Spleen (tissue), 11 donors: ENCODE results near the gene ARFIP1. TPM values are rescaled to one million over a fixed set of nuclear protein-coding genes. Genes with fewer than 3 reads are reported as not detected.

Experiments
- DNase-seq: peaks from one replicate; pipeline ENCODE4 v3.0.0-alpha.2; 2020
- H3K27ac ChIP-seq, 8 donors: fragments of 200-600 bp; sonication (generic) in 7 of 8; 1 replicate in 4 of 8; 2 replicates in 4 of 8; pipeline versions ENCODE4 v1.5.0 to v1.8.0; 2016 to 2021; ENCODE audit warnings: inconsistent platforms in 4 of 8, mild to moderate bottlenecking in 4 of 8, moderate library complexity in 1 of 8
- H3K27me3 ChIP-seq, 7 donors: fragments of 200-600 bp; sonication (generic) in 6 of 7; replicated peaks in 1 of 7; 1 replicate in 4 of 7; 2 replicates in 3 of 7; pipeline versions ENCODE4 v1.5.0 to v1.8.0; 2016 to 2021; ENCODE audit warnings: inconsistent platforms in 3 of 7, mild to moderate bottlenecking in 1 of 7
- H3K36me3 ChIP-seq, 6 donors: fragments of 200-600 bp; sonication (generic) in 5 of 6; 1 replicate in 4 of 6; 2 replicates in 2 of 6; pipeline versions ENCODE4 v1.5.0 to v1.8.0; 2016 to 2021; ENCODE audit warnings: inconsistent platforms in 2 of 6
- H3K4me1 ChIP-seq, 6 donors: fragments of 200-600 bp; sonication (generic) in 5 of 6; 1 replicate in 3 of 6; 2 replicates in 3 of 6; pipeline versions ENCODE4 v1.5.0 to v1.8.0; 2016 to 2021; ENCODE audit warnings: inconsistent platforms in 3 of 6
- H3K4me3 ChIP-seq, 8 donors: fragments of 200-600 bp; sonication (generic) in 7 of 8; 1 replicate in 4 of 8; 2 replicates in 4 of 8; pipeline versions ENCODE4 v1.5.0 to v1.8.0; 2016 to 2021; ENCODE audit warnings: inconsistent platforms in 4 of 8, mild to moderate bottlenecking in 4 of 8, moderate library complexity in 2 of 8
- H3K9me3 ChIP-seq, 8 donors: fragments of 200-600 bp; sonication (generic) in 7 of 8; 1 replicate in 4 of 8; 2 replicates in 4 of 8; pipeline versions ENCODE4 v1.5.0 to v1.8.0; 2016 to 2021; ENCODE audit warnings: inconsistent platforms in 4 of 8
- POLR2A ChIP-seq, 3 donors: fragments of 450-650 bp; IDR thresholded peaks; one replicate each; pipeline ENCODE4 v1.5.1; 2017; ENCODE audit warnings: antibody characterized with exemption in 3 of 3, mild to moderate bottlenecking in 1 of 3
- POLR2AphosphoS5 ChIP-seq, 3 donors: sonication (generic); formaldehyde crosslinking; IDR thresholded peaks; one replicate each; pipeline ENCODE4 v1.5.1; 2017; ENCODE audit warnings: antibody characterized with exemption in 3 of 3
- WGBS, 5 donors: extraction: QIAGEN DNeasy Blood & Tissue Kit in 3 of 5; methylation state at CpG; one replicate each; pipeline versions ENCODE4 v1.1.5 to v1.1.7; 2013 to 2018; 5-methylcytosine and 5-hydroxymethylcytosine counted together
- intact Hi-C: fragments of 100-400 bp; cut with DNase I; formaldehyde crosslinking; loops from one replicate; pipeline ENCODE4 v1.15.0; 2023; ENCODE audit warnings: low total_unique reads
- polyA plus RNA-seq, 3 donors: library from polyadenylated mRNA; stranded (reverse); fragments of 200-250 nt; gene quantifications; one replicate each; pipeline ENCODE4 v1.2.1, GENCODE V29; 2013
- total RNA-seq, 7 donors: library from RNA; depleted of rRNA in 3 of 7; stranded (reverse); fragments of >200 nt in 3 of 7; fragmentation: NEBNext Ultra II Directional in 4 of 7; extraction: Animal tissue kit (Norgen Biotek cat#: 25700) in 4 of 7; gene quantifications; one replicate each; pipeline versions ENCODE4 v1.1.0 to v1.2.1, GENCODE V29; 2016 to 2021
- TF ChIP-seq, protein P1 (sequence below), 11 experiments: fragments of 200-600 bp in 7 of 11; fragments of 450-650 bp in 4 of 11; sonication (generic) in 4 of 11; IDR thresholded peaks in 8 of 11; conservative IDR thresholded peaks in 3 of 11; 1 replicate in 7 of 11; 2 replicates in 4 of 11; pipeline versions ENCODE4 v1.4.0 to v1.8.0; 2016 to 2021; ENCODE audit warnings: antibody characterized with exemption in 11 of 11, inconsistent platforms in 4 of 11, mild to moderate bottlenecking in 1 of 11
- donor health status: healthy with polysubstance abuse.
- donor health status: DM: no; HTN: no; CAD: no; lungs with moderate emphysema.
- donor health status: DM: no; HTN: no; CAD: no.
- donor health status: Bipolar disorder and iron deficiency.
- donor health status: healthy.
- donor health status: DM: no; HTN: no; CAD: no.
- donor health status: DM: yes; HTN: yes; CAD: no.

Gene ARFIP1
- total and polyA plus RNA-seq, 10 donors: 13.9 to 35.0 (median 26.8) TPM

DNA sequence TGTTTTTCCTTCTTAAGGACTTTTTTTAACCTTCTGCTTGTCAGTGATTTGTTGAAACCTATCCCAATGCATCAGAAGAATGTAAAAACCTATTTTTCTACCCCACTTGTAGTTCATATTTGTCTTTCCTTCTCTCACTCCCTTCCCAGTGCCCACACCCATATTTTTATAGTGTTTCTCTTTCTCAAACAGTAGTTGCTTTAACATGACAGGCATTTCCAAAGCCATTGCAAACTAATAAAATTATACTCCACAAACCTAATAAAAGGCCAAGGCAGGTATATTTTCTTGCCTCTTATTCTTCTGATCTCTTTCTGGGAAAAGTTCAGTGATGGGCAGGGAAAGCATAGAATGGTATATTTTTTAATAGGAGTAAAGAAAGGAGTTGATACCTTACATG lies 120.6 kb downstream of the ARFIP1 start:
- no peak overlapping the region for H3K27ac ChIP-seq
- TF ChIP-seq POLR2A (IDR thresholded peaks at IDR 0.05) (no peak), POLR2AphosphoS5 (IDR thresholded peaks at IDR 0.05) (no peak)
- TF ChIP-seq, protein P1, sequence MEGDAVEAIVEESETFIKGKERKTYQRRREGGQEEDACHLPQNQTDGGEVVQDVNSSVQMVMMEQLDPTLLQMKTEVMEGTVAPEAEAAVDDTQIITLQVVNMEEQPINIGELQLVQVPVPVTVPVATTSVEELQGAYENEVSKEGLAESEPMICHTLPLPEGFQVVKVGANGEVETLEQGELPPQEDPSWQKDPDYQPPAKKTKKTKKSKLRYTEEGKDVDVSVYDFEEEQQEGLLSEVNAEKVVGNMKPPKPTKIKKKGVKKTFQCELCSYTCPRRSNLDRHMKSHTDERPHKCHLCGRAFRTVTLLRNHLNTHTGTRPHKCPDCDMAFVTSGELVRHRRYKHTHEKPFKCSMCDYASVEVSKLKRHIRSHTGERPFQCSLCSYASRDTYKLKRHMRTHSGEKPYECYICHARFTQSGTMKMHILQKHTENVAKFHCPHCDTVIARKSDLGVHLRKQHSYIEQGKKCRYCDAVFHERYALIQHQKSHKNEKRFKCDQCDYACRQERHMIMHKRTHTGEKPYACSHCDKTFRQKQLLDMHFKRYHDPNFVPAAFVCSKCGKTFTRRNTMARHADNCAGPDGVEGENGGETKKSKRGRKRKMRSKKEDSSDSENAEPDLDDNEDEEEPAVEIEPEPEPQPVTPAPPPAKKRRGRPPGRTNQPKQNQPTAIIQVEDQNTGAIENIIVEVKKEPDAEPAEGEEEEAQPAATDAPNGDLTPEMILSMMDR (IDR thresholded peaks at IDR 0.05 in 8 of 11, conservative IDR thresholded peaks at IDR 0.05 in 3 of 11): no peak
- H3K27me3 ChIP-seq: no peaks in the 10 kb centered on the region
- peaks cover 0 to 4% (median 0%) of the 10 kb centered on the region in 8 donors for H3K9me3 ChIP-seq
- intact Hi-C loops: no loop called here
- DNase-seq: no peak
- H3K36me3 ChIP-seq: peaks cover 0 to 31% (median 0%) of the 10 kb centered on the region in 6 donors
- H3K4me1 ChIP-seq: peaks cover 0 to 12% (median 0%) of the 10 kb centered on the region in 6 donors
- no peak overlapping the region for H3K4me3 ChIP-seq

DNA sequence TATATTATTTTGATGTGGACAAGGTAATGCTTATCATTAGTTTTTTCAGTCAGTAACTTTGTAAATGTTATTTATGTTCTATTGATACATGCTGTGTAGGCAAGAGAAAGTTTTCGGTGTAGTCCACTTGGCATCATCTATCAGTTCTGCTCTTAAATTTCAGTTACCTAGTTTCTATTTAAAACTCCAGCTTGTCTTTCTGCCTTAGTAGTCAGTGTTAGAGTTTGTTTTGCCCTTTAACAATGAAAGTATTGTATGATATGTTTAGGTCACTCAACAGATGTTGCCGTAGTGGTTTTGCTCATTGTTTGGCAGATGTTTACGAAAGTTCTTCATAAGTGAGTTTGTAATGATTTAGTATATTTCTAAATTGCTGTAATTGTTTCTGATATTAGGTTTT lies 121.5 kb downstream of the ARFIP1 start:
- TF ChIP-seq POLR2A (IDR thresholded peaks at IDR 0.05) (no peak), POLR2AphosphoS5 (IDR thresholded peaks at IDR 0.05) (no peak)
- TF ChIP-seq, protein P1 (IDR thresholded peaks at IDR 0.05 in 8 of 11, conservative IDR thresholded peaks at IDR 0.05 in 3 of 11): no peak
- H3K36me3 ChIP-seq: peaks cover 0 to 31% (median 0%) of the 10 kb centered on the region in 6 donors
- 93 to 98% (median 97%) methylated on average over 3 of the region's 3 CpGs for WGBS, 5 donors
- no peak for DNase-seq
- no peaks in the 10 kb centered on the region for H3K27me3 ChIP-seq
- no peak overlapping the region for H3K27ac ChIP-seq
- peaks cover 0 to 12% (median 0%) of the 10 kb centered on the region in 6 donors for H3K4me1 ChIP-seq
- peaks cover 0 to 4% (median 0%) of the 10 kb centered on the region in 8 donors for H3K9me3 ChIP-seq
- H3K4me3 ChIP-seq: no peak overlapping the region
- intact Hi-C loops: no loop called here

- no peak overlapping the region for H3K27ac ChIP-seq
- no peak overlapping the region for H3K4me3 ChIP-seq
- peaks cover 0 to 49% (median 0%) of the 10 kb centered on the region in 6 donors for H3K36me3 ChIP-seq
- peaks cover 0 to 4% (median 0%) of the 10 kb centered on the region in 8 donors for H3K9me3 ChIP-seq
- no peaks in the 10 kb centered on the region for H3K4me1 ChIP-seq
- TF ChIP-seq POLR2AphosphoS5 (IDR thresholded peaks at IDR 0.05) (no peak), POLR2A (IDR thresholded peaks at IDR 0.05) (no peak)
- TF ChIP-seq, protein P1 (IDR thresholded peaks at IDR 0.05 in 8 of 11, conservative IDR thresholded peaks at IDR 0.05 in 3 of 11): no peak
- intact Hi-C loops: no loop called here
- H3K27me3 ChIP-seq: no peaks in the 10 kb centered on the region
- DNase-seq: no peak
Observed at GRCh38 chr4:152903658-152904057, 123.9 kb downstream of the ARFIP1 start.

DNA sequence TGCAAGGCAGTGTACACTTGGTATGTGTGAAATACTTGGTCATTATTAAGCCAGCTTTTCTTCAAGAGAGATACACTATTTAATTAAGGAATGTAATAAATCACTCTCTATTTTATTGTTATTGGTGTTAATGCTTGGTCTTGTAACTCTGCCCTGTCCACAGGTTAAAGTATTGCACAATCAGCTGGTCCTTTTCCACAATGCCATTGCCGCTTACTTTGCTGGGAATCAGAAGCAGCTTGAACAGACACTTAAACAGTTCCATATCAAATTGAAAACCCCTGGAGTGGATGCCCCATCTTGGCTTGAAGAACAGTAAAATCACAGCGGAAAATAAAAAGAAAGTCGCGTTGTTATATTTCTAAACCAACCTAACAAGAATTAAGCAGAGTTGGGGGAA lies 130.1 kb downstream of the ARFIP1 start:
- DNase-seq: no peak
- Histone ChIP-seq H3K9me3 (no peaks in the 10 kb centered on the region), H3K27ac (no peak overlapping the region), H3K36me3 (peaks cover 0 to 43% (median 4%) of the 10 kb centered on the region in 6 donors), H3K4me1 (no peaks in the 10 kb centered on the region), H3K27me3 (no peaks in the 10 kb centered on the region), H3K4me3 (no peak overlapping the region)
- TF ChIP-seq POLR2AphosphoS5 (IDR thresholded peaks at IDR 0.05): no peak
- TF ChIP-seq, protein P1 (IDR thresholded peaks at IDR 0.05 in 8 of 11, conservative IDR thresholded peaks at IDR 0.05 in 3 of 11): no peak
- TF ChIP-seq POLR2A (IDR thresholded peaks at IDR 0.05): no peak
- intact Hi-C loops: no loop called here
- 83 to 97% (median 94%) methylated on average over 4 of the region's 4 CpGs for WGBS, 5 donors
